B cell (primary cell): ENCODE data around the gene NIBAN1. TPM values are rescaled to one million over a fixed set of nuclear protein-coding genes. Genes with fewer than 3 reads are reported as not detected.

Experiments used
- ATAC-seq: fragments of 200-7000 bp; cut with Tn5 transposase; one replicate; pipeline ENCODE4 v1.10.0; 2021; ENCODE audit warnings: low read depth, mild to moderate bottlenecking, moderate number of reproducible peaks, moderate library complexity
- CTCF ChIA-PET: fragments of 350-600 bp; sonication (Branson Sonifier 250); formaldehyde crosslinking; loops from one replicate; lab custom pipeline; 2021; ENCODE audit warnings: antibody characterized with exemption, inconsistent platforms; lab: Charles Lee
- POLR2A ChIA-PET: fragments of 350-600 bp; sonication (Branson Sonifier 250); formaldehyde crosslinking; loops from one replicate; lab custom pipeline; 2021; ENCODE audit warnings: antibody characterized with exemption; lab: Charles Lee
- DNase-seq: peaks from one replicate; pipeline ENCODE4 v3.0.0; 2013
- H2AFZ ChIP-seq: 2 replicates; pipeline ENCODE4 v1.6.1; 2012; ENCODE audit warnings: mild to moderate bottlenecking, low read depth, low read length; ENCODE audit not compliant: insufficient read depth, poor library complexity, severe bottlenecking
- H3K27ac ChIP-seq, 2 donors: 1 replicate in 1 of 2; 2 replicates in 1 of 2; pipeline ENCODE4 v1.5.1; 2012 to 2013; ENCODE audit warnings: low read length in 2 of 2, mild to moderate bottlenecking in 2 of 2, moderate library complexity in 1 of 2
- H3K27me3 ChIP-seq, 4 experiments: fragments of 200-600 bp in 1 of 4; sonication (generic) in 1 of 4; replicated peaks in 1 of 4; 1 replicate in 2 of 4; 2 replicates in 2 of 4; pipeline versions ENCODE4 v1.6.1 to v1.7.0; 2013 to 2016; ENCODE audit warnings: low read length in 3 of 4, mild to moderate bottlenecking in 2 of 4, mixed read lengths in 1 of 4, moderate library complexity in 1 of 4; ENCODE audit not compliant: insufficient read depth in 4 of 4, control insufficient read depth in 3 of 4; ENCODE audit errors: control extremely low read depth in 1 of 4
- H3K36me3 ChIP-seq, 2 experiments: replicated peaks in 1 of 2; 1 replicate in 1 of 2; 2 replicates in 1 of 2; pipeline versions ENCODE4 v1.6.1 to v1.7.1; 2013; ENCODE audit warnings: low read length in 1 of 2; ENCODE audit not compliant: insufficient read depth in 2 of 2, control insufficient read depth in 1 of 2; ENCODE audit errors: control extremely low read depth in 1 of 2, extremely low read depth in 1 of 2
- H3K4me1 ChIP-seq, 2 donors: fragments of 200-600 bp in 1 of 2; sonication (generic) in 1 of 2; 1 replicate in 1 of 2; 2 replicates in 1 of 2; pipeline versions ENCODE4 v1.5.1 to v1.6.1; 2013 to 2017; ENCODE audit warnings: low read length in 2 of 2; ENCODE audit not compliant: control insufficient read depth in 2 of 2, insufficient read depth in 2 of 2
- H3K4me2 ChIP-seq: replicated peaks from 2 replicates; pipeline ENCODE3; 2012; ENCODE audit warnings: mild to moderate bottlenecking, low read depth, low read length; ENCODE audit not compliant: poor library complexity, severe bottlenecking
- H3K4me3 ChIP-seq, 5 experiments: fragments of 200-600 bp in 1 of 5; sonication (generic) in 1 of 5; 1 replicate in 3 of 5; 2 replicates in 2 of 5; pipeline versions ENCODE4 v1.5.1 to v1.7.0; 2011 to 2016; ENCODE audit warnings: low read length in 4 of 5, mild to moderate bottlenecking in 4 of 5, low read depth in 2 of 5, control low read depth in 1 of 5, moderate library complexity in 1 of 5; ENCODE audit not compliant: insufficient read depth in 1 of 5; ENCODE audit errors: control extremely low read depth in 1 of 5, extremely low read depth in 1 of 5
- H3K79me2 ChIP-seq: fragments of 200-600 bp; sonication (generic); one replicate; pipeline ENCODE4 v1.6.0; 2016; ENCODE audit warnings: low read length; ENCODE audit not compliant: control insufficient read depth, insufficient read depth
- H3K9ac ChIP-seq: fragments of 200-600 bp; sonication (generic); 2 replicates; pipeline ENCODE4 v1.6.1; 2017; ENCODE audit warnings: mild to moderate bottlenecking, low read length, moderate library complexity
- H3K9me3 ChIP-seq, 3 donors: one replicate each; pipeline versions ENCODE4 v1.6.1 to v1.7.1; 2013; ENCODE audit warnings: low read length in 2 of 3; ENCODE audit not compliant: control insufficient read depth in 2 of 3, insufficient read depth in 1 of 3; ENCODE audit errors: control extremely low read depth in 1 of 3
- H4K20me1 ChIP-seq: 2 replicates; pipeline ENCODE4 v1.6.0; 2012; ENCODE audit warnings: mild to moderate bottlenecking, low read length; ENCODE audit not compliant: insufficient read depth, control insufficient read depth, poor library complexity, severe bottlenecking
- H3K27ac Mint-ChIP-seq: one replicate; pipeline ENCODE4 v1.8.0; 2021; ENCODE audit warnings: mixed read lengths
- H3K27me3 Mint-ChIP-seq: one replicate; pipeline ENCODE4 v1.8.0; 2021; ENCODE audit warnings: mixed read lengths
- H3K4me1 Mint-ChIP-seq: one replicate; pipeline ENCODE4 v1.8.0; 2021; ENCODE audit warnings: mixed read lengths
- H3K4me3 Mint-ChIP-seq: one replicate; pipeline ENCODE4 v1.8.0; 2021; ENCODE audit warnings: mixed read lengths
- H3K9me3 Mint-ChIP-seq: one replicate; pipeline ENCODE4 v1.8.0; 2022; ENCODE audit warnings: mixed read lengths; ENCODE audit not compliant: insufficient read depth
- EZH2 ChIP-seq: IDR thresholded peaks from 2 replicates; pipeline ENCODE4 v1.6.1; 2012; ENCODE audit warnings: borderline replicate concordance, low read depth, mild to moderate bottlenecking, moderate library complexity, low read length; ENCODE audit not compliant: insufficient read depth, poor library complexity, severe bottlenecking
- WGBS: methylation state at CpG from one replicate; pipeline ENCODE4 v1.1.5; 2013; ENCODE audit warnings: missing lambda C conversion rate; ENCODE audit not compliant: insufficient coverage; 5-methylcytosine and 5-hydroxymethylcytosine counted together
- intact Hi-C: fragments of 100-400 bp; cut with micrococcal nuclease; formaldehyde crosslinking; loops from one replicate; pipeline ENCODE4 v1.10.0; 2022
- polyA plus RNA-seq: library from polyadenylated mRNA; depleted of rRNA; stranded (reverse); fragments of >200 nt; gene quantifications from 2 replicates; pipeline ENCODE4 v1.2.3, GENCODE V29; 2012
- total RNA-seq, 2 donors: library from RNA; stranded (reverse); fragments of 120-200 nt in 1 of 2; gene quantifications; 1 replicate in 1 of 2; 2 replicates in 1 of 2; pipeline versions ENCODE4 v1.2.3 to v1.2.4, GENCODE V29; 2013 to 2022
- TF ChIP-seq, protein P1 (sequence below): fragments of 200-600 bp; IDR thresholded peaks from one replicate; pipeline ENCODE4 v1.8.0; 2022; ENCODE audit warnings: antibody characterized with exemption, mild to moderate bottlenecking

The NIBAN1 gene
- total and polyA plus RNA-seq, 2 donors (not counting 1 experiment from before 2014, with no cell fraction given) = 1.2 to 13.2 TPM

DNA sequence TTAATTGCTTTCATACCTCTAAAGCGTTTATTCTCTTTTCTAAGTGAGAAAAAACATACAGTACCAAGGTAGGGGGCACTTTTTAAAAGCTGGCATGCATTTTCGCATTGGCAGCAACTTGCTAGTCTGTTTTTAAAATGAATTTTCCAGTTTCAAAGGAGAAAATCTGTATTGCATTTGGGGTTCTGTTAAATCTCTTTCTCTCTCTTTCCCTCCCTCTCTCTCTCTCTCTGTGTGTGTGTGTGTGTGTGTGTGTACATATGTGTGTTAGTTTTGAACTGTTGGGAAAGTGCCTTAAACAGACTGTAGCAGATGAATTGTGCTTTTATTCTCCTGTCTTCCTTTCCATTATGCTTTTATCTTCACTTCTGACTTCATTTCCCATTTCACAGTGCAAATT, 7.3 kb downstream of the NIBAN1 start:
- H3K79me2 ChIP-seq = no peaks in the 10 kb centered on the region
- no peaks in the 10 kb centered on the region for H3K36me3 ChIP-seq
- no peak for ATAC-seq
- Mint-ChIP-seq H3K27me3 (no peaks in the 10 kb centered on the region), H3K4me1 (peaks cover 26% of the 10 kb centered on the region), H3K4me3 (no peak overlapping the region), H3K9me3 (no peaks in the 10 kb centered on the region), H3K27ac (no peak overlapping the region)
- no peaks in the 10 kb centered on the region for H3K27me3 ChIP-seq
- POLR2A ChIA-PET = no interaction called here
- TF ChIP-seq EZH2 = no peak
- TF ChIP-seq, protein P1, sequence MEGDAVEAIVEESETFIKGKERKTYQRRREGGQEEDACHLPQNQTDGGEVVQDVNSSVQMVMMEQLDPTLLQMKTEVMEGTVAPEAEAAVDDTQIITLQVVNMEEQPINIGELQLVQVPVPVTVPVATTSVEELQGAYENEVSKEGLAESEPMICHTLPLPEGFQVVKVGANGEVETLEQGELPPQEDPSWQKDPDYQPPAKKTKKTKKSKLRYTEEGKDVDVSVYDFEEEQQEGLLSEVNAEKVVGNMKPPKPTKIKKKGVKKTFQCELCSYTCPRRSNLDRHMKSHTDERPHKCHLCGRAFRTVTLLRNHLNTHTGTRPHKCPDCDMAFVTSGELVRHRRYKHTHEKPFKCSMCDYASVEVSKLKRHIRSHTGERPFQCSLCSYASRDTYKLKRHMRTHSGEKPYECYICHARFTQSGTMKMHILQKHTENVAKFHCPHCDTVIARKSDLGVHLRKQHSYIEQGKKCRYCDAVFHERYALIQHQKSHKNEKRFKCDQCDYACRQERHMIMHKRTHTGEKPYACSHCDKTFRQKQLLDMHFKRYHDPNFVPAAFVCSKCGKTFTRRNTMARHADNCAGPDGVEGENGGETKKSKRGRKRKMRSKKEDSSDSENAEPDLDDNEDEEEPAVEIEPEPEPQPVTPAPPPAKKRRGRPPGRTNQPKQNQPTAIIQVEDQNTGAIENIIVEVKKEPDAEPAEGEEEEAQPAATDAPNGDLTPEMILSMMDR = no peak
- H3K9me3 ChIP-seq = no peaks in the 10 kb centered on the region
- DNase-seq = no peak
- H2AFZ ChIP-seq = no peak overlapping the region
- no peak overlapping the region for H3K4me3 ChIP-seq
- H4K20me1 ChIP-seq = no peaks in the 10 kb centered on the region
- no CpG with 5 or more reads among the region's 2 CpGs for WGBS
- no peak overlapping the region for H3K9ac ChIP-seq
- no peak overlapping the region for H3K27ac ChIP-seq
- CTCF ChIA-PET = no interaction called here
- no peak overlapping the region for H3K4me2 ChIP-seq
- H3K4me1 ChIP-seq = no peaks in the 10 kb centered on the region
- intact Hi-C loops = no loop called here

DNA sequence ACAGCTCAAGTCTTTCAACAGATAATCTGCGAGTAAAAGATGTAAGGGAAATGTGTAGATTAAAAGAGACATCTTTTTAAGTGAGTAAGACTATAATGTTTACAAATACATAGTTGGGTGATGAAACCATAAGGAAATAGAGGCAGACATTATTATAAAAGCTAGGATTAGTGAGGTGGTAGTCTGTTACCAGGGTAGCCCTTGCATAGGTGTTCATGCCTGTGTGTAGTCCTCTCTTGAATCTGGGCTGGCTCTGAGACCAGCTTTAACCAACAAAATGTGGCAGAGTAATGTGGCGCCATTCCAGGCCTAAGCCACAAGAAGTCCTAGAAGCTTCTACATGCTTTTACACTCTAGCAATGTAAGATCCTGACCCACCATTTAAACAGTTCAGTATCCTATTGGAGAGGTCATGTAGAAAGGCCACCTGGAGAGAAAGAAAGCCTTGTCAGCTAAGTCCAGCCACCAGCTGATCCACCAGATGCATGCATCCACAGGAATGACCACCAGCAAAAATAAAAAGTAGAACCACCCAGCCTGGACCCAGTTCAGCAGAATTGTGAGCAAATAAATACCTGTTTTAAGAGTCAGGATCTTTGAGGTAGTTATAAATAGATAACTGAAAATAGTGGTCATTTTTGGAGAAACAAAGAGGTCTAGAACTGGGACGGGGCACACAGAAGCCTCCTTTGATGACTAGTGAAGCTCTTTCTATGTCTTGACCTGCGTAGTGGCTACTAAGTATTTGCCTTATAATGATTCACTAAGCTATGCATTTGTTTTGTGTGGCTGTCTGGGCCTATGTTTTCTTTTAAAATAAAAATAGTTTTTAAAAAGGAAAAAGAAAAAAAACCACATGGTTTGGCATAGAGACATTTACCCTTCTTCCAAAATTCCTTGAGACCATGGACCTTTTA, 8.1 kb downstream of the NIBAN1 start:
- no peak overlapping the region for H3K4me2 ChIP-seq
- DNase-seq = no peak
- no peak overlapping the region for H3K27ac ChIP-seq
- H3K27me3 ChIP-seq = no peaks in the 10 kb centered on the region
- H3K27ac Mint-ChIP-seq = no peak overlapping the region
- no peaks in the 10 kb centered on the region for H3K9me3 ChIP-seq
- no CpG with 5 or more reads among the region's 4 CpGs for WGBS
- intact Hi-C loops = no loop called here
- no peaks in the 10 kb centered on the region for H3K27me3 Mint-ChIP-seq
- no peaks in the 10 kb centered on the region for H3K79me2 ChIP-seq
- H3K4me3 ChIP-seq = no peak overlapping the region
- no peak overlapping the region for H3K9ac ChIP-seq
- no peaks in the 10 kb centered on the region for H3K4me1 ChIP-seq
- H2AFZ ChIP-seq = no peak overlapping the region
- ATAC-seq = no peak
- POLR2A ChIA-PET = no interaction called here
- H3K4me3 Mint-ChIP-seq = no peak overlapping the region
- peaks cover 21% of the 10 kb centered on the region for H3K4me1 Mint-ChIP-seq
- TF ChIP-seq, protein P1 = no peak
- TF ChIP-seq EZH2 = no peak
- no peaks in the 10 kb centered on the region for H3K36me3 ChIP-seq
- no peaks in the 10 kb centered on the region for H4K20me1 ChIP-seq
- H3K9me3 Mint-ChIP-seq = no peaks in the 10 kb centered on the region
- CTCF ChIA-PET = interaction anchor here (1.0 to 2.0 kb wide), 2 partner anchors 16 to 161 kb away, joined by 4 to 7 read pairs; no protein-coding TSS in a partner anchor
